HEK293T (cell line): Measurements from ENCODE around the gene CPA4.

Experiments
- SP1 ChIP-seq: fragments of 450-650 bp; IDR thresholded peaks from 2 replicates; pipeline ENCODE4 v1.6.1; 2017
- ZNF384 ChIP-seq: fragments of 450-650 bp; IDR thresholded peaks from 2 replicates; pipeline ENCODE4 v1.6.1; 2016

DNA sequence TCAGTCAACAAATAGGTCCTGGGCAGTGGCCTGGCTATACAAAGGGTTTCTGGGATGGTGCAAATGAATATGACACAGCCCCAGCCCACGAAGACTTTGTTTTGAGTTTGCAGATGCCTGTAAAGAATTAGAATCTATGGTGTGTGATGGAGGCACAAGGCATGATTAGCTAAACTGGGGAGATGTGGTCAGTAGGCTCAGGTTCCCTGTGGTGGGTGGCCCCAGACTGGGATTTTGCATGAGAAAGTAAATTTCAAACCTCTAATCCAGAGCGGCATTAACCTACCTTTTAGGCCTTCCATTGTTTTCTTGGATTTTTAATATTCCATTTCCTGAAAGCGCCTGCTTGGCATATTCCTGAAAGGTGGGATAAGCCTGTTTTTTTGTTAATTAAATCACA lies 45.3 kb downstream of the CPA4 start:
- TF ChIP-seq SP1 (no peak), ZNF384 (no peak)
